Nephron progenitor cell (in vitro differentiated cells): Measurements from ENCODE around the gene KREMEN1.

Experiments used
- DNase-seq: peaks from one replicate; pipeline ENCODE4 v3.0.0; 2021
- H3K27ac Mint-ChIP-seq: 2 replicates; pipeline ENCODE4 v1.8.0; 2021; ENCODE audit warnings: mild to moderate bottlenecking, moderate library complexity, mixed read lengths
- H3K27me3 Mint-ChIP-seq: 2 replicates; pipeline ENCODE4 v1.8.0; 2021; ENCODE audit warnings: mild to moderate bottlenecking, low read depth, mixed read lengths; ENCODE audit not compliant: poor library complexity
- H3K36me3 Mint-ChIP-seq: 2 replicates; pipeline ENCODE4 v1.8.0; 2021; ENCODE audit warnings: low read depth, mixed read lengths
- H3K4me1 Mint-ChIP-seq: 2 replicates; pipeline ENCODE4 v1.8.0; 2021; ENCODE audit warnings: mixed read lengths
- H3K4me3 Mint-ChIP-seq: 2 replicates; pipeline ENCODE4 v1.8.0; 2021; ENCODE audit warnings: mild to moderate bottlenecking, moderate library complexity, mixed read lengths
- H3K9me3 Mint-ChIP-seq: 2 replicates; pipeline ENCODE4 v1.8.0; 2021; ENCODE audit warnings: mild to moderate bottlenecking, moderate library complexity, mixed read lengths
- CTCF ChIP-seq: fragments of 200-600 bp; sonication (generic); IDR thresholded peaks from 2 replicates; pipeline ENCODE4 v1.5.0; 2021; ENCODE audit warnings: antibody characterized with exemption

Gene KREMEN1

DNA sequence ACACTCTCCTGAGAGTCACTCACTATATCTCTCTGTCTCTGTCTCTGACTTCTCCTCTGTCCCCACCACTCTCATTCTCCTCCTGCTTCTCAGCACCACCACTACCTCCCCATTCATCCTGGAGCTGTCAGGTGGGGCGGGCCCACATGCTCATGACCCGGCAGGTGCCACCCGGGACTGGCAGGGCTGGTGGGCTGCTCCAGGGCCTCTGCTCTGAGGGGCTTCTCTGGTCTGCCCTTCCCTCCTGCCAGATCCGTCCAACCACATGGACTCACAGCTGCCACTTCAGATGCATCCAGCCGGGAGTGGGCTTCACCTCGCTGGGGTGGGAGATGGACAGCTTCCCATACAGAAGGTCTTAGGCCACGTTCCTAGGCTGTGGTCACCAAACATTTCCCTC lies 128.1 kb downstream of the KREMEN1 start:
- H3K4me1 Mint-ChIP-seq = peaks cover 70% of the 10 kb centered on the region
- H3K27ac Mint-ChIP-seq = peak overlapping the region; percentile 33
- no peak overlapping the region for H3K4me3 Mint-ChIP-seq
- H3K36me3 Mint-ChIP-seq = no peaks in the 10 kb centered on the region
- no peak for DNase-seq
- no peak for TF ChIP-seq CTCF
- H3K27me3 Mint-ChIP-seq = peaks cover 4% of the 10 kb centered on the region
- no peaks in the 10 kb centered on the region for H3K9me3 Mint-ChIP-seq

DNA sequence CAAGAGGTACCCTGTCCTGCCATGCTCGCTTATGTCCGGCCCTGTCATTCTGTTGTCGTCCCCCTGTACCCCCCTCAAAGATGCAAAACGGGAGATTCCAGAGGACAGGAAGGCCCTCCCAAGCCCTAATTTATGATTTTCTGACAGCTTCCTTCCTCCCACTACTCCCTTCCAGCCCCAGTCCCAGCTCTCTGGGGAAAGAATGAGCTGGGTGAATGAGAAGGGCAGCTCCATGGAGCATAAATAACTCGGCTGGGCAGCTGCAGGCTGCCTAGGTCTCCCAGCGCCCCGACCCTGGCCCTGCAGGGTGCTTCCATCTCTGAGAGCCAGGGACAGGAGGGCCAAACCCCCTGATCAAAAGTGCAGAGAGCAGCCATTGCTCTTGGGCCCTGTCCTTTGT lies 128.9 kb downstream of the KREMEN1 start:
- H3K27ac Mint-ChIP-seq = peak overlapping the region; percentile 93
- no peak for DNase-seq
- peaks cover 4% of the 10 kb centered on the region for H3K27me3 Mint-ChIP-seq
- H3K9me3 Mint-ChIP-seq = no peaks in the 10 kb centered on the region
- TF ChIP-seq CTCF = no peak
- H3K36me3 Mint-ChIP-seq = no peaks in the 10 kb centered on the region
- peaks cover 68% of the 10 kb centered on the region for H3K4me1 Mint-ChIP-seq
- H3K4me3 Mint-ChIP-seq = no peak overlapping the region

GRCh38 chr22:29202212-29203192 lies 129.7 kb downstream of the KREMEN1 start:
- Mint-ChIP-seq H3K27ac (peak overlapping the region; percentile 93), H3K4me1 (peaks cover 69% of the 10 kb centered on the region), H3K36me3 (no peaks in the 10 kb centered on the region), H3K27me3 (peaks cover 4% of the 10 kb centered on the region), H3K4me3 (no peak overlapping the region), H3K9me3 (no peaks in the 10 kb centered on the region)
- no peak for TF ChIP-seq CTCF
- DNase-seq = no peak

GRCh38 chr22:29203488-29204454 lies 130.9 kb downstream of the KREMEN1 start:
- Mint-ChIP-seq H3K4me3 (peak overlapping the region; percentile 37), H3K27ac (peak overlapping the region; percentile 56), H3K9me3 (no peaks in the 10 kb centered on the region), H3K4me1 (peaks cover 80% of the 10 kb centered on the region), H3K36me3 (no peaks in the 10 kb centered on the region), H3K27me3 (peaks cover 4% of the 10 kb centered on the region)
- TF ChIP-seq CTCF = no peak
- no peak for DNase-seq

- H3K9me3 Mint-ChIP-seq = no peaks in the 10 kb centered on the region
- no peaks in the 10 kb centered on the region for H3K36me3 Mint-ChIP-seq
- no peak for TF ChIP-seq CTCF
- no peak overlapping the region for H3K27ac Mint-ChIP-seq
- no peak for DNase-seq
- peaks cover 4% of the 10 kb centered on the region for H3K27me3 Mint-ChIP-seq
- H3K4me1 Mint-ChIP-seq = peaks cover 86% of the 10 kb centered on the region
- peak overlapping the region; percentile 84 for H3K4me3 Mint-ChIP-seq
These were observed 131.8 kb downstream of the KREMEN1 start for GRCh38 chr22:29204455-29205183.
